AG20443 (cell line): ENCODE results near the gene GNA12.
A peak's percentile ranks its signal among the peaks of the same experiment; 100 is the strongest.
"Not testable (repeated sequence)": the region's sequence is repeated elsewhere in the genome, so short reads cannot be mapped to it uniquely, and the experiment has no call there.

Experiments used
- DNase-seq: peaks from one replicate; pipeline ENCODE4 v3.0.0; 2012; ENCODE audit warnings: low spot score, mixed read lengths

The GNA12 gene

DNA sequence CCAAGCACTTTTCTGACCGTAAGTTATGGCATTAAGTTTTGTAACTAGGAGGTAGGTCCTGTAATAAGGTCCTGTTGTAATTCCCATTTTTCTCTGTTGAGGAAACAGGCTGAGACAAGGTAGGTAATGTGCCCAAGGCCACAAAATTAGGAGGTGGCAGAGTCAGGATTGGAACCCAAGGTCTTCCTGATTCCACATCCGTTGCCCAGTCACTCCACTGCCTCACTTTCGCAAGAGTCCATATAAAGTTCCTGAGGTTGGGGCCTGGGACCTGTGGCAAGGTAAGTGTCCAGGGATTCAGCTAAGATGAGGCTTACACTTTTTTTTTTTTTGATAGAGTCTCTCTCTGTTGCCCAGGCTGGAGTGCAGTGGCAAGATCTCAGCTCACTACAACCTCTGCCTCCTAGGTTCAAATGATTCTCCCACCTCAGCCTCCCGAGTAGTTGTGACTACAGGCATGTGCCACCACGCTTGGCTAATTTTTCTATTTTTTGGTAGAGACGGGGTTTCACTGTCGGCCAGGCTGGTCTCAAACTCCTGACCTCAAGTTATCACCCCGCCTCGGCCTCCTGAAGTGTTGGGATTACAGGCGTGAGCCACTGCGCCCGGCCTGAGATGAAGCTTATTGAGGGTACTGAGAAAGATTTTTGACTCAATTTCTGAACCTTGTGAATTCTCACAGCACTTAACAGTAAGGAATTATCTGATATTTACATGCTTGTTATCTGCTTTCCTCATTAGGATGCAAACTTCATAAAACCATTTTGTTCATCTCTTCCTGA is 20.3 kb upstream of the GNA12 start:
- no peak for DNase-seq

DNA sequence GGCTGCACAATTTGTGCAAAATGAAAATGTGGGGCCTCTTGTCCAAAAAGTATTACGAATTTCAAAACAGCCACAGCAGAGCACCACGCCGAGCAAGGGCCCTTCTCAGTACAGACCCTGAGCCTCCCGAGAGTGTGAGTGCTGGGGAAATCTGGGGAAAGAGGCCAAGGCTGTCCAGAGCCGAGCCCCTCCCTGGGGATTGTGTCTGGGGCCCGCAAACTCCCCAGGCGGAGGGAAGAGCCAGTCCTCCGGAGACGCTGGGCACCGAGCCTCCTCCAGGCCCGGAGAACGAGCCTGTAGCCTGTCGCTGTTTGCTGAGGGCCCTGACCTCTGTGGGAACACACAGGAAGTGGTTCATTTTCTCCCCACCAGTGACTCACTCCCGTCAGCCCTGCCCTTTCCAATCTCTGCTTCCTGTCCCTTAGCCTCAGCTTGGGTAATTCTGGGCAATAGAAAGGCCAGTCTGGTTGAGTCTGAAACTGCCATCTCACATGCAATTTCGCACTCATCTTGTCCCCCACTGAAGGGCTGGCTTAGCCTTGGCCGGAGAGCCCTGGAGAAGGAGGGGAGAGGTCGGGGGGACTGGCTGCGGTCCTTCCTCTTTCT is 19.5 kb upstream of the GNA12 start:
- DNase-seq: peak; percentile 94

DNA sequence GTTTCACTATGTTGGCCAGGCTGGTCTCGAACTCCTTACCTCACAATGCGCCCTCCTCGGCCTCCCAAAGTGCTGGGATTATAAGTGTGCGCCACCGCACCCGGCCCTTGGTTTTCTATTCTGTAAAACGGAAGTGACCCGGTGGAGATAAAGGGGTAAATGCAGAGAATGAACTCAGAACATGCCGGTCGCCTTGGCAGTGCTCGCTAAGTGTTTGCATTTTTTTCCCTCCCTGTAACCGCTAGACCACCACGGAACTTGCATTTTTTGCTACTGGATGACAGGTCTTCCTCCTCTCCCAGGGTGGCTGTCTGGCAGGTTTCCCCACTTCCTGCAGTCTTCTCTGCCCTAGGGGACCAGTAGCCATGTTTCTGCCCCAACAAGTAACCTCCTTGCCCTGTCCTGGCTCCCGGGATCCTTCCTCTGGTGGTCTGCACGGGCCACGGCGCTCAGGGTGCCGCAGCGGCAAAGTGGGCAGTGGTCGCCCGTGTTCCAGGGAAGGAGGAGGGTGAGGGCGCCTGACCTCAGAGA is 18.8 kb upstream of the GNA12 start:
- DNase-seq: no peak

DNA sequence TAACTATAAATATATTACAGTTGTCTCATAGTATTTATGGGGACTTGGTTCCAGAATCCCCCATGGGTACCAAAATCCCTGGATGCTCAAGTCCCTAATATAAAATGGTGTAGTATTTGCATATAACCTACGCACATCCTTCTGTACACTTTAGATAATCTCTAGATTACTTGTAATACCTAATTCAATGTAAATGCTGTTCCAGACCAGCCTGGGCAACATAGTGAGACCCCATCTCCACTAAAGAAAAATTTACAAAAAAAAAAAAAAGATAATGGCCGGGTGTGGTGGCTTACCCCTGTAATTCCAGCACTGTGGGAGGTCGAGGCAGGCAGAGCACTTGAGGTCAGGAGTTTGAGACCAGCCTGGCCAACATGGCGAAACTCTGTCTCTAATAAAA is 17.4 kb upstream of the GNA12 start:
- no peak for DNase-seq

DNA sequence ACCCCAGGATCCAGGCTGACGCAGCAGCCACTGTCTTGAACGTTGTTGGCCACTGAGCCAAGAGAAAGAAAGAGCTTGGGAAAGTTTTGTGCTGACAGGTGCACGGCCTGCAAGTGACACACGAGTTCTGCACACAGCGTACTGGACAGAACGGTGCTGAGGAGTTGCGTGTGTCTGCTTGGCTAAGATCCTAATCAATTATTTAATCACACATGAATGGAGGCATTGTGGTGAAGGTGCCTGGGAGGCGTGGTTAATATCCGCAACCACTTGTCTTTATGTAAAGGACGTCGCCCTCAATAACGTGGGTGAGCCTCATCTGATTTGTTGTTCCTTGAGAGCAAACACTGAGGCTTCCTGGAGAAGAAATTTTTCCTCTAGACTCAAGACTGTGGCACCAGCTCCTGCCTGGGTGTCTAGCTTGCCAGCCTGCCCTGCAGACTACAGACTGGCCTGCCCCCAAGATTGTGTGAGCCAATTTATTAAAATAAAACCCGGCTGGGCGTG is 16.6 kb upstream of the GNA12 start:
- DNase-seq: no peak

DNA sequence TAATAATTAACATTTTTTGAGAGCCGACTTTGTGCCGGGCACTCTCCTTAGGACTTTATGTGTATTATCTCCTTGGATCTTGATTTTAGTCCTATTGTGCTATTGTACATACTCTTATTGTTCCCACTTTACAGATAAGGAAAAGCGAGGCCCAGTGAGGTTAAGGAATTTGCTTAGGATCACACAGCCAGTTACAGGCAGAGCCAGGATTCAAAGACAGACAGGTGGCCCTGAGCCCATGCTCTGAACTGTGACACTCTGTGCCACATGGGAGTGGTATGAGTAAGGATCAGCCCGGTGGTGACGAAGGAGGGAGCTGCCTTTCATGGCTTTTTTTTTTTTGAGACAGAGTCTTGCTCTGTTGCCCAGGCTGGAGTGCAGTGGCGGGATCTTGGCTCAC is 15.8 kb upstream of the GNA12 start:
- DNase-seq: no peak

DNA sequence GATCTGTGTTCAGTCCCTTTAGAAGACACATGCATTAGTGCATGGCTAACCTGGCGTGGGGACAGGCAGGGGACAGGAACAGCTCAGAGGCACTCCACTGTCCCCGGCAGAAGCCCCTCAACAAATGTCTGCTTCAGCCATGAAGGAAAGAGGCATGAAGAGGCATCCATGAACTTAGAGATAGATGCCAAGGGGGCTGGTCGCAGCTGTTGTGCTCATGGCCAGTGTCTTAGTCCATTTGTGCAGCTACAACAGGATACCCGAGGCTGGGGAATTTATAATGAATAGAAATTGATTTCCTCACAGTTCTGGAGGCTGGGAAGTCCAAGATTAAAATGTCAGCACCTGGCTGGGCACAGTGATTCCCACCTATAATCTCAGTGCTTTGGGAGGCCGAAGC is 14.5 kb upstream of the GNA12 start:
- no peak for DNase-seq

DNA sequence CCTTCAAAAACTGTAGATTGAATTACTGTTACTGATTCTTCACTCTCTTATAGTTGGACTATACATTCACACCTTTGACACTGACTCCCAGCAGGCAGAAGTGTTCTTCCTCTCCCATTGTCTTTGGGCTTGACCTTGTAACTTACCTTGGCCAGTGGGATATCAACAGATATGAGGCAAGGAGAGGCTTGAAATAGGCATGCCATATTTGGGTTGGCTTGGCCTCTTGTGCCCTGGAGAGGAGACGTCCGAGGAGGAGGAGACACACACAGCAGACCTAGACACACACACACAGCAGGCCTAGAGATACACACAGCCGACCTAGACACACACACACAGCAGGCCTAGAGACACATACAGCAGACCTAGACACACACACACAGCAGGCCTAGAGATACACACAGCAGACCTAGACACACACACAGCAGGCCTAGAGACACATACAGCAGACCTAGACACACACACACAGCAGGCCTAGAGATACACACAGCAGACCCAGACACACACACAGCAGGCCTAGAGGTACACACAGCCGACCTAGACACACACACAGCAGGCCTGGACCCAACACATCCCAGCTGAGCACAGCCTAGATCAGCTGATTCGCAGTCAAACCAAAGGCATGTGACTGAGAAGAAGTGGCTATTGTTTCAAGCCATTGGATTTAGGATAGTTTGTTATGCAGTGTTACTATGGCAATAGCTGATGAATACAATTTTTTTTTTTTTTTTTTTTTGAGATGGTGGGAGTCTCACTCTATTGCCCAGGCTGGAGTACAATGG is 12.5 kb upstream of the GNA12 start:
- no peak for DNase-seq

DNA sequence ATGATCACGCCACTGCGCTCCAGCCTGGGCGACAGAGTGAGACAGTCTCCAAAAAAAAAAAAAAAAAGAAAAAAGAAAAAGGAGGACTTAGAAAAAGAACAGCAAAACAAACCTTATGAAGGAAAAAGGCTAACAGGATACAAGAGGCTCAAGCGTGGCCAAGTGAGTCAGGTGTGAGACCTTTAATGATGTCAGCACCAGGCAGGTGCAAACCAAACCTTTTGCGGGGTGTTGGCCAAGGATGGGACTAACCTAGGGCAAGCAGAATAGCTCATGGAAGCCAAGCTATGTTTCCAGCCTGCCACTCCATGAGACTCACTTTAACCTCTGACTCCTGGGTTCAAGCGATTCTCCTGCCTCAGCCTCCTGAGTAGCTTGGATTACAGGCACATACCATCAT is 11.3 kb upstream of the GNA12 start:
- no peak for DNase-seq

DNA sequence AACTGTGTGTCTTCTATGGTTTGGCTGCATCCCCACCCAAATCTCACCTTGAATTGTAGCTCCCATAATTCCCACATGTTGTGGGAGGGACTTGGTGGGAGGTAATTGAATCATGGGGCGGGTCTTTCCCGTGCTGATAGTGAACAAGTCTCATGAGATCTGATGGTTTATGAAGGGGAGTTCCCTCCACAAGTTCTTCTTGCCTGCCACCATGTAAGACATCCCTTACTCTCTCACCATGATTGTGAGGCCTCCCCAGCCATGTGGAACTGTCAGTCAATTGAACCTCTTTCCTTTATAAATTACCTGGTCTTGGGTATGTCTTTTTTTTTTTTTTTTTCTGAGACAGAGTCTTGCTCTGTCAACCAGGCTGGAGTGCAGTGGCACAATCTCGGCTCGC is 9.4 kb upstream of the GNA12 start:
- DNase-seq: not testable (repeated sequence)

DNA sequence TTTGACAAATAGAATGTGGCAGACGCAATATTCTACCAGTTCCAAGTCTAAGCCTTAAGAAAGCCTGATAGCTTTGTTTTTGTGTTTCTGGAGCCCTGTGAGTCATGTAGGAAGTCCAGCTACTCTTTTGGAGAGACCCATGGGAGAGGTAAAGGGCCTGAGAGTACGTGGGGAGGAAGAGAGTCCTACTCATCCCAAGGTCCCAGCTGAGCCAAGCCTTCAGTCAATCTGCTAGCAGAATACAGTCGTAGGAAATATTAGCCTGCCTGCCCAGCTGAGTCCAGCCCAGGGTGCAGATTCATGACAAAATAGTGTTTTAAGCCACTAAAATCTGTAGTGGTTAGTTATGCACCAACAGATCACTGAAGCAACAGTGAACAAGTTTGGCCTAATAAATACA is 9.0 kb upstream of the GNA12 start:
- peak; percentile 43 for DNase-seq

DNA sequence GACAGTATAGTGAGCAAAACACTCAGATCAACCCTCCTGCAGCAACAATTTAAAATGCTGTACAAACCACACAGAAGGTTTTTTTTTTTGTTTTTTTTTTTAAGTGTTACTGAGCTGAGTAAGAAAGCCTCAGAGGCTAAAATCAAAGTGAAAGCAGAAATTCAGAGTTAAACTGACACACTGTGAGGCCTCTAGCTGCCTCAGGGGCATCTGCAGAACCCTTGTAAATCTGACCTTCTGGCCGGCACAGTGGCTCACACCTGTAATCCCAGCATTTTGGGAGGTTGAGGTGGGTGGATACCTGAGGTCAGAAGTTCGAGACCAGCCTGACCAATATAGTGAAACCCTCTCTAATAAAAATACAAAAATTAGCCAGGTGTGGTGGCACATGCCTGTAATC is 7.4 kb upstream of the GNA12 start:
- DNase-seq: no peak

DNA sequence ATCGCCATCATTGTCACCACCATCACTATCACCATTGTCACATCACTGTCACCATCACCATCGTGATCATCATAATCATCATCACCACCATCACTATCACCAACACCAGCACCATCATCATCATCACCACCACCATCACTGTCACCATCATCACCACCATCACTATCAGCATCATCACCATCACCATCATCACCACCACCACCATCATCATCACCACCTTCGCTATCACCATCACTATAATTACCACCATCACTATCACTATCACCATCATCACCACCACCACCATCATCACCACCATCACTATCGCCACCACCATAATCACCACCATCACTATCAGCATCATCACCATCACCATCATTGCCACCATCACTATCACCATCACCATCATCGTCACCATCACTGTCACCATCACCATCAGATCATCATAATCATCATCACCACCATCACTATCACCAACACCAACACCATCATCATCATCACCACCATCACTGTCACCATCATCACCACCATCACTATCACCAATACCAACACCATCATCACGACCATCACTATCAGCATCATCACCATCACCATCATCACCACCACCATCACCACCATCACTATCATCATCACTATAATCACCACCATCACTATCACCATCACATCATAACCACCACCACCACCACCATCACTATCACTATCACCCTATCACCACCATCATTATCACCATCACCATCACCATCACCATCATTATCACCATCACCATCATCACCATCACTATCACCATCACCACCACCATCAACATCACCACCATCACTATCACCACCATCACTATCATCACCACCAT is 6.0 kb upstream of the GNA12 start:
- no peak for DNase-seq

DNA sequence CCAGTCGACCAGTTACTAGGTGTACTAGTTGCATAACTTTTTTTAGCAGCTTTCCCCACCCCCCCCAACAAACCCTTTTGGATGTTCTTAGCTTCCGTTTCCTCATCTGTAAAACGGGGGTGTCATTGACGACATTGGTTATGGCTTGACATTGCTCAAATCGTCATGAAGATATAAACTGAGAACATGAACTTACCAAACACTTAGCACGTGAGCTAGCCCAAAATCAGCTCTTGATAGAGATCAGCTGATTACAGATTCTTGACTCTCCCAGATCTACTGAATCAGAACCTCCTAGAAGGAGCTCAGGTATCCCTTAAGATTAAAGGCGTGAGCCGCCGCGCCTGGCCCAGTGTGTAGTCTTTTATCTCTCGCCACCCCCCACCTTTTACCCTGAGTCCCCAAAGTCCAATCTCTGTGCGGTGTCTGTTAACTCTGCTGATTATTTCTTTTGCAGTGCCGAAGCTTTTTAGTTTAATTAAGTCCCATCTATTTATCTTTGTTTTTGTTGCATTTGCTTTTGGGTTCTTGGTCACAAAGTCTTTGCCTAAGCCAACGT is 1.0 kb upstream of the GNA12 start:
- no peak for DNase-seq

DNA sequence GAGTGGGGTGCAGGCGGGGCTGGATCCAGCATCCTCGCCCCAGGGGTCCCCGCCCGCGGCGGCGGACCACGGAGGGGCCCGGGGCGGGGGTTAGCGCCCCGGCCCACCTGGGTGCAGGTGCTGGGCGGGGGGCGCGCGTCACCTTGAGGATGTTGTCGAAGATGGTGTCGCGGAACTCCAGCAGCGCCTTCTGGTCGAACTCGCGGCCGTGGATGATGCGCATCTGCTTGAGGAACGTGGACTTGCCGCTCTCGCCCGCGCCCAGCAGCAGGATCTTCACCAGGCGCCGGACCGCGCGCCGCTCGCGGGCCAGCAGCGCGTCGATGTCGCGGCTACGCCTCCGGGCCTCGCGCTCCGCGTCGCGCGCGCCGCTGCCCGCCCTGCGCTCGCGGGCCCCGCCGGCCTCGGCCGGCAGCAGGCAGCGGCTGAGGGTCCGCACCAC is 376 bp downstream of the GNA12 start:
- DNase-seq: no peak

DNA sequence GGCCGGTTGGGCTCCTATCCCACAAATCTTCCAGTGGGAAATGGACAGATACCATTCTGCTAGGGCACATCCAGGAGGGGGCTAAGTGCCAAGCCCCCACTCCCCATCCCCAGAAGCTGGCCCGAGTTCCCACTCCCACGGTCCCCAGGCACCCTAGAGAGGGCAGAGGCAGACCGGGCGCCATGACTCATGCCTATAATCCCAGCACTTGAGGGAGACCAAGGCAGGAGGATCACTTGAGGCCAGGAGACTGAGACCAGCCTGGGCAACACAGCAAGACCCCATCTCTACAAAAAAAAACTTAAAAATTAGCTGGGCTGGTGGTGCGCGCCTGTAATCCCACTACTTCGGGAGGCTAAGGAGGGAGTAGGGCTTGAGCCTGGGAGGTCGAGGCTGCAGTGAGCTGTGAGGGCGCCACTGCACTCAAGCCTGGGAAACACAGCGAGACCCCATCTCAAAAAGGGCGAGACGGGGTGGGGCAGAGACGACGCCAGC is 870 bp downstream of the GNA12 start:
- no peak for DNase-seq

DNA sequence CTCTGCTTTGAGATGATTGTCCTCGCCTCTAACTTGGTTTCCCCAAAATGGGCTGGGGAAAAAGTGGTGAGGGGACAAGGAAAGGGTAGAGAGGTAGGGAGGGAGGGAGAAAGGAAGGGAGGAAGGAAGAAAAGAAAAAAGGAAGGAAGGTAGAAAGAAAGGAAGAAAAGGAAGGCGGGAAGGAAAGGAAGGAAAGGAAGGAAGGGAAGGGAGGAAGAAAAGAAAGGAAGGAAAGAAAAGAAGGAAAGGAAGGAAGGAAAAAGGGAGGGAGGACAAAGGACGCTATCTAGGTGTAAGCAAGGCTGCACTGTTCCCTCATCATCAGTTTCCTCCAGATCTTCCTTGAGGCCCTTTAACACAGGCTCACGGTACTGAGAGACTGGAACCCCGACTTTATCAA is 2.2 kb downstream of the GNA12 start:
- DNase-seq: no peak

DNA sequence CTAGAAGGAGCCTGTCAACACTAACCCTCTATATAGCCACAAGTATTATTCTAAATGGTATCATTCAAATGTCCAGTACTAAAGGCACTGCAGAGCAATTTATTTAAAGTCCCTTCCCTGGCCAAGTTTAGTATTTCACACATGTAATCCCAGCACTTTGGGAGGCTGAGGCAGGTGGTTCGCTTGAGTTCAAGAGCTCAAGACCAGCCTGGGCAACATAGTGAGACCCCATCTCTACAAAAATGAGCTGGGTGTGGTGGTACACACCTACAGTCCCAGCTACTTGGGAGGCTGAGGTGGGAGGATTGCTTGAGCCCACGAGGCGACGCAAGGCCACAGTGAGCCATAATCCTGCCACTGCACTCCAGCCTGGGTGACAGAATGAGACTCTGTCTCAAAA is 3.6 kb downstream of the GNA12 start:
- DNase-seq: no peak

DNA sequence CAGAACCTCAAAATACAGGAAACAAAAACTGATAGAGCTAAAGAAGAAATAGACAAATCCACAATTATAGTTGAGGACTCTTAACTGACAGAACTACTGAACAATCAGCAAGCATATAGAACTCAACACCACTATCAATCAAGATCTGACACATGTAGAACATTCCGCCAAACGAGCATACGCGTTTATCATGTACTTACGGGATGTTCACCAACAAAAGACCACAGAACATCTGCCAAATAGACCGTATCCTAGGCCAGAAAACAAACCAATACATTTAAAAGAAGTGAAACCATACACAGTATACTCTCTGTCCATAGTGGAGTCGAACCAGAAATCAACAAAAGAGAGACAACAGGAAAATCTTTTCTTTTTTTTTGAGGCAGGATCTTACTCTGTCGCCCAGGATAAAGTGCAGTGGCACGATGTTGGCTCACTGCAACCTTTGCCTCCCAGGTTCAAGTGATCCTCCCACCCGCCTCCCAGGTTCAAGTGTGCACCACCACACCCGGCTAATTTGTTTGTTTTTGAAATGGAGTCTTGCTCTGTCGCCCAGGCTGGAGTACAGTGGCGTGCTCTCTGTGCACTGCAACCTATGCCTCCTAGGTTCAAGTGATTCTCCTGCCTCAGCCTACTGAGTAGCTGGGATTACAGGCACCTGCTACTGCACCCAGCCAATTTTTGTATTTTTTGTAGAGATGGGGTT is 5.1 kb downstream of the GNA12 start:
- no peak for DNase-seq

DNA sequence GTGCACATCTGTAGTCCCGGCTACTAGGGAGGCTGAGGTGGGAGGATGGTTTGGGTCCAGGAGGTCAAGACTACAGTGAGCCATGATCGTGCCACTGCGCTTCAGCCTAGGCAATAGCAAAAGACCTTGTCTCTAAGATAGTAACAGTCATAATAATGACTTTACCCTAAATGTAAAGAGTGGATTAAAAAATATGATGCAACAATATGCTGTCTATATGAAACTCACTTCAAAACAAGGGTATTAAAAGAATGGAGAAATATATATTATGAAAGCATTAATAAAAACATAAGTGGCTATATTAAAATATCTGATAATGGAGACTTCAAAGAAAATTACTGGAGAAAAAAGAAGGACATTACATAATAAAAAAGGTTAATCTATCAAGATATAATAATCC is 5.7 kb downstream of the GNA12 start:
- no peak for DNase-seq

DNA sequence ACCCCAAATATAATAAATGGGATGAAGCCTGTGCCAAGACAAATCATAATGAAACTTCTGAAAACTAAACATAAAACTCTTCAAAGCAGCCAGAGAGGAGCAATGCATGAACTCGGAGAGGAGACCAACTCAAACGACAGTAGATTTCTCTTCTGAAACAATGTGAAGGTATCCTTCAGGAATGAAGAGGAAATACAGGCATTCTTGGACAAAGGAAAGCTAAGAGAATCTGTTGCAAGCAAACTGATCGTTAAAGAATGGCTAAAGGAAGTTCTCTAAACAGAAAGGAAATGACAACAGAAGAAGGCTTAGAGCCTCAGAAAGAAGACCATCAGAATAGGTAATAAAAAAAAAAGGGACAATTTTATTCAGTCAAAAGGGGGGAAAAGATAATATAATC is 6.6 kb downstream of the GNA12 start:
- DNase-seq: no peak
